ENCODE results near the gene CAPSL.

GRCh38 chr5:35971878-35972210 lies 33.4 kb upstream of the CAPSL start:
- TF ChIP-seq CTCF (IDR thresholded peaks at IDR 0.05; ENCODE audit: low read depth, low read length) (no peak), EZH2phosphoT487 (IDR thresholded peaks at IDR 0.05; ENCODE audit: low read depth) (no peak)

All from OCI-LY3 (cell line).